Stimulated activated CD4-positive, alpha-beta T cell treated with anti-CD3 and anti-CD28 coated beads, Interleukin-4, amount 100 ng/mL, for 24 hours (primary cell): ENCODE results near the gene SEC16A.

Source experiments
- DNase-seq: peaks from one replicate; pipeline ENCODE4 v3.0.0-alpha.2; 2020

SEC16A gene

GRCh38 chr9:136484153-136485048 lies 1.6 kb upstream of the SEC16A start:
- no peak for DNase-seq

- DNase-seq = peak; percentile 94
Measured at GRCh38 chr9:136483589-136484152, 831 bp upstream of the SEC16A start.

GRCh38 chr9:136482046-136482792 lies 621 bp downstream of the SEC16A start:
- peak; percentile 42 for DNase-seq

- DNase-seq = no peak
Measured at GRCh38 chr9:136481558-136481957, 1.3 kb downstream of the SEC16A start.

GRCh38 chr9:136476369-136477150 lies 6.3 kb downstream of the SEC16A start:
- DNase-seq = no peak

- no peak for DNase-seq
Measured at GRCh38 chr9:136474974-136475865, 7.6 kb downstream of the SEC16A start.

GRCh38 chr9:136474021-136474640 lies 8.7 kb downstream of the SEC16A start:
- DNase-seq = no peak

- DNase-seq = no peak
Measured at GRCh38 chr9:136473354-136473721, 9.5 kb downstream of the SEC16A start.

GRCh38 chr9:136472640-136473353 lies 10.0 kb downstream of the SEC16A start:
- DNase-seq = no peak

GRCh38 chr9:136471802-136472487 lies 10.9 kb downstream of the SEC16A start:
- DNase-seq = no peak

GRCh38 chr9:136470792-136471469 lies 11.9 kb downstream of the SEC16A start:
- DNase-seq = no peak

GRCh38 chr9:136470356-136470755 lies 12.5 kb downstream of the SEC16A start:
- no peak for DNase-seq

- DNase-seq = no peak
Measured at GRCh38 chr9:136467766-136468165, 15.1 kb downstream of the SEC16A start.

- DNase-seq = no peak
Measured at GRCh38 chr9:136466155-136466541, 16.7 kb downstream of the SEC16A start.

- DNase-seq = no peak
Measured at GRCh38 chr9:136465500-136466154, 17.2 kb downstream of the SEC16A start.

- no peak for DNase-seq
Measured at GRCh38 chr9:136464241-136464640, 18.6 kb downstream of the SEC16A start.

GRCh38 chr9:136463578-136463977 lies 19.3 kb downstream of the SEC16A start:
- DNase-seq = no peak

GRCh38 chr9:136462664-136463063 lies 20.2 kb downstream of the SEC16A start:
- DNase-seq = no peak

GRCh38 chr9:136460772-136461325 lies 22.0 kb downstream of the SEC16A start:
- DNase-seq = no peak
